HepG2 (cell line): Measurements from ENCODE around the gene PTF1A. TPM values are rescaled to one million over a fixed set of nuclear protein-coding genes. Genes with fewer than 3 reads are reported as not detected.

Experiments
- ATAC-seq: fragments of 200-7000 bp; cut with Tn5 transposase; 3 replicates; pipeline ENCODE4 v1.9.1; 2020; ENCODE audit warnings: mild to moderate bottlenecking, moderate library complexity
- BruUV-seq: library from RNA; stranded (reverse); fragments of 400-500 nt; replicated peaks from 2 replicates; lab custom pipeline; 2021; lab: Mats Ljungman, UMichigan
- CTCF ChIA-PET: fragments of 300-600 bp; formaldehyde crosslinking; extraction: SDS; loops from one replicate; lab custom pipeline; 2021; ENCODE audit warnings: low total read pairs, inconsistent platforms, low intra/inter-chr PET ratio; lab: Yijun Ruan, JAX
- POLR2A ChIA-PET: fragments of 350-600 bp; sonication (Branson Sonifier 250); formaldehyde crosslinking; loops from one replicate; lab custom pipeline; 2020; ENCODE audit warnings: antibody characterized with exemption, inconsistent platforms; lab: Yijun Ruan, JAX
- DNase-seq: peaks from one replicate; pipeline ENCODE4 v3.0.0-alpha.2; 2015; ENCODE audit warnings: low spot score
- FAIRE-seq: peaks from 3 replicates; lab custom pipeline; 2011; peaks lifted over from hg19 to GRCh38; lab: Jason Lieb, UNC
- H2AFZ ChIP-seq: one replicate; pipeline ENCODE4 v1.6.1; 2011; ENCODE audit warnings: low read length, inconsistent platforms
- H3K27ac ChIP-seq: fragments of 300-600 bp; 3 replicates; pipeline ENCODE4 v1.8.0; 2011; ENCODE audit warnings: mixed run types, mild to moderate bottlenecking, mixed read lengths, low read length, inconsistent platforms; ENCODE audit not compliant: insufficient read depth; ENCODE audit errors: extremely low read length
- H3K27me3 ChIP-seq, 2 experiments: fragments of 200-600 bp in 1 of 2; 2 replicates in 1 of 2; 3 replicates in 1 of 2; pipeline versions ENCODE4 v1.6.0 to v1.8.0; 2011; ENCODE audit warnings: low read length in 2 of 2, mild to moderate bottlenecking in 2 of 2, moderate library complexity in 2 of 2, inconsistent platforms in 1 of 2; ENCODE audit not compliant: insufficient read depth in 2 of 2, control insufficient read depth in 1 of 2
- H3K36me3 ChIP-seq, 2 experiments: fragments of 200-600 bp in 1 of 2; replicated peaks in 1 of 2; 2 replicates in 1 of 2; 3 replicates in 1 of 2; pipeline versions ENCODE4 v1.5.1 to v1.8.0; 2011; ENCODE audit warnings: low read length in 2 of 2, inconsistent platforms in 1 of 2; ENCODE audit not compliant: insufficient read depth in 2 of 2, control insufficient read depth in 1 of 2
- H3K4me1 ChIP-seq: 2 replicates; pipeline ENCODE4 v1.5.1; 2012; ENCODE audit warnings: low read length, inconsistent platforms; ENCODE audit not compliant: insufficient read depth
- H3K4me2 ChIP-seq: 2 replicates; pipeline ENCODE4 v1.6.0; 2011; ENCODE audit warnings: low read depth, low read length, inconsistent platforms
- H3K4me3 ChIP-seq, 3 experiments: fragments of 200-600 bp in 1 of 3; sonication (generic), shearing (Covaris generic) in 1 of 3; replicated peaks in 1 of 3; 2 replicates each; pipeline ENCODE4 v1.5.1; 2011 to 2016; ENCODE audit warnings: low read length in 3 of 3, inconsistent platforms in 2 of 3, low read depth in 2 of 3, mild to moderate bottlenecking in 2 of 3, control low read depth in 1 of 3, mixed read lengths in 1 of 3; ENCODE audit not compliant: insufficient read depth in 1 of 3
- H3K79me2 ChIP-seq: one replicate; pipeline ENCODE4 v1.6.1; 2011; ENCODE audit warnings: low read length, inconsistent platforms; ENCODE audit not compliant: insufficient read depth
- H3K9ac ChIP-seq: 2 replicates; pipeline ENCODE4 v1.6.0; 2011; ENCODE audit warnings: mild to moderate bottlenecking, low read depth, low read length, inconsistent platforms; ENCODE audit not compliant: insufficient read depth
- H3K9me3 ChIP-seq: 2 replicates; pipeline ENCODE4 v1.5.1; 2012; ENCODE audit warnings: mild to moderate bottlenecking, low read length
- H4K20me1 ChIP-seq: 2 replicates; pipeline ENCODE4 v1.6.0; 2011; ENCODE audit warnings: inconsistent platforms, mild to moderate bottlenecking, low read length, moderate library complexity; ENCODE audit not compliant: insufficient read depth
- CC2D1A ChIP-seq: sonication (generic); formaldehyde crosslinking; IDR thresholded peaks from 2 replicates; pipeline ENCODE4 v1.8.1; 2023; ENCODE audit warnings: mild to moderate bottlenecking, missing genetic modification reagents
- FIP1L1 ChIP-seq: fragments of 200-400 bp; formaldehyde crosslinking; IDR thresholded peaks from 2 replicates; pipeline ENCODE4 v1.6.1; 2018; ENCODE audit warnings: low read depth, mild to moderate bottlenecking, low read length, moderate library complexity, borderline replicate concordance; ENCODE audit not compliant: insufficient read depth
- FOXM1 ChIP-seq: sonication (generic); formaldehyde crosslinking; IDR thresholded peaks from 2 replicates; pipeline ENCODE4 v1.5.0; 2020; ENCODE audit warnings: missing genetic modification reagents
- GABPB1 ChIP-seq: IDR thresholded peaks from 2 replicates; pipeline ENCODE4 v1.6.1; 2016; ENCODE audit warnings: mild to moderate bottlenecking, missing genetic modification reagents, moderate library complexity, missing compliant biosample characterization
- HDAC6 ChIP-seq: fragments of 200-600 bp; sonication (generic); IDR thresholded peaks from 2 replicates; pipeline ENCODE4 v1.7.0; 2017; ENCODE audit warnings: mild to moderate bottlenecking, antibody characterized with exemption, low read length, low read depth
- HMG20A ChIP-seq: IDR thresholded peaks from 2 replicates; pipeline ENCODE4 v1.6.1; 2016; ENCODE audit warnings: borderline replicate concordance
- MEIS2 ChIP-seq: sonication (generic); formaldehyde crosslinking; IDR thresholded peaks from 2 replicates; pipeline ENCODE4 v1.9.0; 2021; ENCODE audit warnings: mild to moderate bottlenecking, missing genetic modification reagents
- NONO ChIP-seq, 2 experiments: fragments of 450-650 bp in 1 of 2; sonication (generic) in 1 of 2; formaldehyde crosslinking in 1 of 2; IDR thresholded peaks in 1 of 2; conservative IDR thresholded peaks in 1 of 2; 2 replicates each; pipeline versions ENCODE4 v1.6.1 to v1.8.0; 2017 to 2022; ENCODE audit warnings: mild to moderate bottlenecking in 1 of 2, missing genetic modification reagents in 1 of 2, moderate library complexity in 1 of 2
- PRMT3 ChIP-seq: sonication (generic); formaldehyde crosslinking; IDR thresholded peaks from 2 replicates; pipeline ENCODE4 v1.8.1; 2022; ENCODE audit warnings: low read depth, mild to moderate bottlenecking, moderate library complexity, missing genetic modification reagents, borderline replicate concordance
- SIX4 ChIP-seq: sonication (generic); formaldehyde crosslinking; IDR thresholded peaks from 2 replicates; pipeline ENCODE4 v1.4.0; 2020; ENCODE audit warnings: missing genetic modification reagents
- TCF7 ChIP-seq: sonication (generic); IDR thresholded peaks from 2 replicates; pipeline ENCODE4 v1.6.1; 2016; ENCODE audit warnings: antibody characterized with exemption, low read depth
- ZBTB7B ChIP-seq: sonication (generic); formaldehyde crosslinking; IDR thresholded peaks from 2 replicates; pipeline ENCODE4 v1.4.0; 2020; ENCODE audit warnings: missing genetic modification reagents
- ZNF225 ChIP-seq: sonication (generic); formaldehyde crosslinking; IDR thresholded peaks from 2 replicates; pipeline ENCODE4 v1.4.0; 2020; ENCODE audit warnings: mild to moderate bottlenecking, missing genetic modification reagents
- ZNF30 ChIP-seq: sonication (generic); formaldehyde crosslinking; IDR thresholded peaks from 2 replicates; pipeline ENCODE4 v1.5.0; 2020; ENCODE audit warnings: mild to moderate bottlenecking, missing genetic modification reagents
- ZNF83 ChIP-seq: sonication (generic); formaldehyde crosslinking; IDR thresholded peaks from 2 replicates; pipeline ENCODE4 v1.4.0; 2020; ENCODE audit warnings: missing genetic modification reagents, mild to moderate bottlenecking, borderline replicate concordance
- WGBS: methylation state at CpG from one replicate; pipeline ENCODE4 v1.1.6; 2017; ENCODE audit warnings: low lambda C conversion rate; 5-methylcytosine and 5-hydroxymethylcytosine counted together
- in situ Hi-C: cut with HindIII; loops from 2 replicates; pipeline ENCODE4 v1.10.0; 2017; ENCODE audit warnings: low pct_unique_long_range_greater_than_20kb; ENCODE audit not compliant: extremely low pct_ligation_motif_present
- intact Hi-C: fragments of 100-400 bp; cut with micrococcal nuclease; formaldehyde crosslinking; loops from one replicate; pipeline ENCODE4 v1.10.0; 2022; ENCODE audit not compliant: unreplicated experiment
- polyA plus RNA-seq, 8 experiments: library from polyadenylated mRNA; depleted of rRNA in 3 of 8; stranded (reverse) in 7 of 8; unstranded in 1 of 8; fragments of >200 nt; fragmentation: Illumina TruSeq in 4 of 8; extraction: Trizol in 4 of 8; gene quantifications; 2 replicates each; pipeline versions ENCODE4 v1.2.1 to v1.2.3, GENCODE V29; 2011 to 2016; ENCODE audit warnings: low read depth in 4 of 8, missing spikeins in 1 of 8, mixed read lengths in 1 of 8; ENCODE audit not compliant: insufficient read depth in 1 of 8
- total RNA-seq, 5 experiments: library from RNA; depleted of rRNA; stranded (reverse); fragments of >200 nt; fragmentation: Illumina TruSeq; extraction: Trizol; gene quantifications; 2 replicates each; pipeline ENCODE4 v1.2.3, GENCODE V29; 2016; ENCODE audit warnings: low read depth in 1 of 5
- TF ChIP-seq, protein P1 (sequence below): IDR thresholded peaks from 2 replicates; pipeline ENCODE4 v1.6.1; 2016; ENCODE audit warnings: missing compliant biosample characterization, missing genetic modification reagents, borderline replicate concordance
- TF ChIP-seq, protein P2 (sequence below): sonication (generic); formaldehyde crosslinking; IDR thresholded peaks from 2 replicates; pipeline ENCODE4 v1.5.1; 2020; ENCODE audit warnings: missing genetic modification reagents, mild to moderate bottlenecking, borderline replicate concordance
- TF ChIP-seq, protein P3 (sequence below): sonication (generic); formaldehyde crosslinking; IDR thresholded peaks from 2 replicates; pipeline ENCODE4 v1.4.0; 2020; ENCODE audit warnings: missing genetic modification reagents, borderline replicate concordance

Gene PTF1A
- total and polyA plus RNA-seq, 2 of the 13 experiments (the other 11 are each of a cell fraction or from before 2014, with no cell fraction given): not detected

- TF ChIP-seq, protein P1, sequence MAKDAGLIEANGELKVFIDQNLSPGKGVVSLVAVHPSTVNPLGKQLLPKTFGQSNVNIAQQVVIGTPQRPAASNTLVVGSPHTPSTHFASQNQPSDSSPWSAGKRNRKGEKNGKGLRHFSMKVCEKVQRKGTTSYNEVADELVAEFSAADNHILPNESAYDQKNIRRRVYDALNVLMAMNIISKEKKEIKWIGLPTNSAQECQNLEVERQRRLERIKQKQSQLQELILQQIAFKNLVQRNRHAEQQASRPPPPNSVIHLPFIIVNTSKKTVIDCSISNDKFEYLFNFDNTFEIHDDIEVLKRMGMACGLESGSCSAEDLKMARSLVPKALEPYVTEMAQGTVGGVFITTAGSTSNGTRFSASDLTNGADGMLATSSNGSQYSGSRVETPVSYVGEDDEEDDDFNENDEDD (CRISPR knock-in tag): no peak
- TF ChIP-seq TCF7 (no peak), SIX4 (no peak), HMG20A (no peak)
These were observed 42.0 kb upstream of the PTF1A start (continued) for GRCh38 chr10:23150091-23150490.

- Histone ChIP-seq H3K27ac (no peak overlapping the region), H3K9ac (no peak overlapping the region), H3K4me3 (no peak overlapping the region), H3K4me2 (no peak overlapping the region), H3K27me3 (peaks cover under 1 to 2% of the 10 kb centered on the region in 2 experiments; a peak in 1 of 5 replicates), H3K4me1 (no peaks in the 10 kb centered on the region), H4K20me1 (no peaks in the 10 kb centered on the region), H3K9me3 (no peaks in the 10 kb centered on the region), H3K79me2 (no peaks in the 10 kb centered on the region), H3K36me3 (no peaks in the 10 kb centered on the region), H2AFZ (no peak overlapping the region)
- 40% methylated on average over 12 of the region's 12 CpGs for WGBS
- no peak for DNase-seq
- no peak for TF ChIP-seq ZNF225 (CRISPR knock-in tag)
- no peak for TF ChIP-seq ZNF30
- no peak for TF ChIP-seq FIP1L1
- TF ChIP-seq, protein P2, sequence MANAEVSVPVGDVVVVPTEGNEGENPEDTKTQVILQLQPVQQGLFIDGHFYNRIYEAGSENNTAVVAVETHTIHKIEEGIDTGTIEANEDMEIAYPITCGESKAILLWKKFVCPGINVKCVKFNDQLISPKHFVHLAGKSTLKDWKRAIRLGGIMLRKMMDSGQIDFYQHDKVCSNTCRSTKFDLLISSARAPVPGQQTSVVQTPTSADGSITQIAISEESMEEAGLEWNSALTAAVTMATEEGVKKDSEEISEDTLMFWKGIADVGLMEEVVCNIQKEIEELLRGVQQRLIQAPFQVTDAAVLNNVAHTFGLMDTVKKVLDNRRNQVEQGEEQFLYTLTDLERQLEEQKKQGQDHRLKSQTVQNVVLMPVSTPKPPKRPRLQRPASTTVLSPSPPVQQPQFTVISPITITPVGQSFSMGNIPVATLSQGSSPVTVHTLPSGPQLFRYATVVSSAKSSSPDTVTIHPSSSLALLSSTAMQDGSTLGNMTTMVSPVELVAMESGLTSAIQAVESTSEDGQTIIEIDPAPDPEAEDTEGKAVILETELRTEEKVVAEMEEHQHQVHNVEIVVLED: no peak
- TF ChIP-seq ZBTB7B (CRISPR knock-in tag): no peak
- TF ChIP-seq FOXM1 (CRISPR knock-in tag): no peak
- no peak for TF ChIP-seq MEIS2 (CRISPR knock-in tag)
- TF ChIP-seq GABPB1 (CRISPR knock-in tag): no peak
- TF ChIP-seq, protein P3, sequence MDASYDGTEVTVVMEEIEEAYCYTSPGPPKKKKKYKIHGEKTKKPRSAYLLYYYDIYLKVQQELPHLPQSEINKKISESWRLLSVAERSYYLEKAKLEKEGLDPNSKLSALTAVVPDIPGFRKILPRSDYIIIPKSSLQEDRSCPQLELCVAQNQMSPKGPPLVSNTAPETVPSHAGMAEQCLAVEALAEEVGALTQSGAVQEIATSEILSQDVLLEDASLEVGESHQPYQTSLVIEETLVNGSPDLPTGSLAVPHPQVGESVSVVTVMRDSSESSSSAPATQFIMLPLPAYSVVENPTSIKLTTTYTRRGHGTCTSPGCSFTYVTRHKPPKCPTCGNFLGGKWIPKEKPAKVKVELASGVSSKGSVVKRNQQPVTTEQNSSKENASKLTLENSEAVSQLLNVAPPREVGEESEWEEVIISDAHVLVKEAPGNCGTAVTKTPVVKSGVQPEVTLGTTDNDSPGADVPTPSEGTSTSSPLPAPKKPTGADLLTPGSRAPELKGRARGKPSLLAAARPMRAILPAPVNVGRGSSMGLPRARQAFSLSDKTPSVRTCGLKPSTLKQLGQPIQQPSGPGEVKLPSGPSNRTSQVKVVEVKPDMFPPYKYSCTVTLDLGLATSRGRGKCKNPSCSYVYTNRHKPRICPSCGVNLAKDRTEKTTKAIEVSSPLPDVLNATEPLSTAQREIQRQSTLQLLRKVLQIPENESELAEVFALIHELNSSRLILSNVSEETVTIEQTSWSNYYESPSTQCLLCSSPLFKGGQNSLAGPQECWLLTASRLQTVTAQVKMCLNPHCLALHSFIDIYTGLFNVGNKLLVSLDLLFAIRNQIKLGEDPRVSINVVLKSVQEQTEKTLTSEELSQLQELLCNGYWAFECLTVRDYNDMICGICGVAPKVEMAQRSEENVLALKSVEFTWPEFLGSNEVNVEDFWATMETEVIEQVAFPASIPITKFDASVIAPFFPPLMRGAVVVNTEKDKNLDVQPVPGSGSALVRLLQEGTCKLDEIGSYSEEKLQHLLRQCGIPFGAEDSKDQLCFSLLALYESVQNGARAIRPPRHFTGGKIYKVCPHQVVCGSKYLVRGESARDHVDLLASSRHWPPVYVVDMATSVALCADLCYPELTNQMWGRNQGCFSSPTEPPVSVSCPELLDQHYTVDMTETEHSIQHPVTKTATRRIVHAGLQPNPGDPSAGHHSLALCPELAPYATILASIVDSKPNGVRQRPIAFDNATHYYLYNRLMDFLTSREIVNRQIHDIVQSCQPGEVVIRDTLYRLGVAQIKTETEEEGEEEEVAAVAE (CRISPR knock-in tag): no peak
- no peak for TF ChIP-seq NONO (IDR thresholded peaks at IDR 0.05)
- no peak for TF ChIP-seq NONO (CRISPR knock-in tag; conservative IDR thresholded peaks at IDR 0.05)
- no peak for TF ChIP-seq PRMT3
- TF ChIP-seq CC2D1A (CRISPR knock-in tag): no peak
- no peak for TF ChIP-seq ZNF83
- TF ChIP-seq HDAC6: no peak
- FAIRE-seq: no peak
- ChIA-PET CTCF (no interaction called here), POLR2A (no interaction called here)
- ATAC-seq: no peak
- BruUV-seq: no TSS peak
- intact Hi-C loops: no loop called here
- in situ Hi-C loops: loop anchor here (25.0 kb wide), 2 partner anchors 387 to 537 kb away; no protein-coding TSS in a partner anchor
These were observed 41.5 kb upstream of the PTF1A start for GRCh38 chr10:23150610-23151009.
